ENCODE measurements around the gene SCN1A.
"Not testable (repeated sequence)": the region's sequence is repeated elsewhere in the genome, so short reads cannot be mapped to it uniquely, and the experiment has no call there.

The SCN1A gene

GRCh38 chr2:166081131-166081632 is 46.6 kb downstream of the SCN1A start:
- no peak for DNase-seq (ENCODE audit: low spot score)

DNA sequence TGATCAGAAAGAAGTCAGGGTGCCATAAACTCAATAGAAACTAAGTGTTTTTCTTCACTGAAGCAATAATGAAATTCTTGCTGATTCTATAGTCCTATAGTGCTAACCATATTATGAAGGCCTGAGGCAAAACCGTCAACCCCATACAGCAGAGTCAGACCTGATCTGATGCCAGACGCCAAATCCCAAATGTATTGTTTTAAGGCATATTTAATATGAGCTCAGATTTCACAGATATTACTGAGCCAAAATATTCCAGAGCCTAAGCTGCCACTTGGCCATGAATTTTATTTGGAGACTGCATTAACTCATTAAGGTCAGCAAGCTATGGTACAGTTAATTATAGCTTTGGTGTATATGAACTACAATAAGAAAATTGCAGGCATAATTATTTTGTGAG is 53.4 kb downstream of the SCN1A start:
- no peak for DNase-seq (ENCODE audit: low spot score)

DNA sequence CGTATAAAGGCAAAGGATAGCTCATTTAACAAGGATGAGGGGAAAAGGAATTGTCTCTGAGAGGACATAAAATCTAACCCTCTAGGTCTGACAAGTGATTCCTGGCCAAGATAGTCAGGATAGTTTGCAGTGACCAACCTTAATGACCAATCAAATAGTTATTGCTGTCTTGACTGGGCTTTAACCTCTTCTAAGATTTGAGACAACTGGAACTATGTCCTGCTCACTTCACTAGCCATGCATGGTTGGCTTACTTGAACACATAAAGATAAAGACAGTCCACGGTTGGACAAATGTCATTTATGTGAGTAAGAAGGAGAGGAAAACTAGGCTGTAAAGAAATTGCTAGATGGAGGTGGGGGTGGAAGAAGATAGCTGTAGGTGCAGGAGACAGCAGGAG is 53.8 kb downstream of the SCN1A start:
- no peak for DNase-seq (ENCODE audit: low spot score)

DNA sequence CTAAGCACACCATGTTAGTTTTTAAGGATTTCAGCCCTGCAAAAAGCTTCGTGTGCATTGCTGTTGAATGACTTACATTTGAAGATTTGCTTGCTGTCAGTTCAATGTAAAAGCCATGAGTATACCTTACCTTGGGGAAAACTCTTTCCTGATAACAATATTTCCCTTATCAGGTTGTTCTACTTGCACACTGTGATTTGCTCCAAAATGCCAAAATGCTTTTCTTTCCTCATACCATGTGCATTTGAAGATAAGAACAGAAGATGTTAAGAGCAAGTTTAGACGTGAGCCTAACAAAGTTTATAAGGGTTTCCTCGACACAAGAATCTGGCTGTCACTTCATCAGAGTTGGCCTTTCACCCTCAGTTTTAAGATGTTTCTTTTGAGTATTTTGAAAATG is 57.6 kb downstream of the SCN1A start:
- no peak for DNase-seq (ENCODE audit: low spot score)

DNA sequence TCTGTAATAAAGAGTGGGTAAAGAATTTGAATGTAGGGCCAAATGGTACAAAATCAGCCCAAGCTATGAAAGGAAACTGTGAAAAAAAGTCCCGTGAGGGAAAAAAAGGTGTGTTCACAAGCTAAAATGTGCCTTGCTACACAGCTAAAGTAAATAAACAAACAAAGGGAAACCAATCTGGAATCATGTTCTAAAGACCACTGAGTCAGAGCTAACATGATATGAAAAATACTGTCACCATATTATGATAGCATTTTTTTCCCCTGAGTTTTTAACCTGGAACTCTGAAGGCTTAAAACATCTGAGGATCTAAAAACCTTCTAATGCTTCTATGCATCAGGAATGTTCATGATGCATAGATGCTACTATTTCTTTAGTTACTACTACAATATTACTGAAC is 58.8 kb downstream of the SCN1A start:
- DNase-seq (ENCODE audit: low spot score) = no peak

DNA sequence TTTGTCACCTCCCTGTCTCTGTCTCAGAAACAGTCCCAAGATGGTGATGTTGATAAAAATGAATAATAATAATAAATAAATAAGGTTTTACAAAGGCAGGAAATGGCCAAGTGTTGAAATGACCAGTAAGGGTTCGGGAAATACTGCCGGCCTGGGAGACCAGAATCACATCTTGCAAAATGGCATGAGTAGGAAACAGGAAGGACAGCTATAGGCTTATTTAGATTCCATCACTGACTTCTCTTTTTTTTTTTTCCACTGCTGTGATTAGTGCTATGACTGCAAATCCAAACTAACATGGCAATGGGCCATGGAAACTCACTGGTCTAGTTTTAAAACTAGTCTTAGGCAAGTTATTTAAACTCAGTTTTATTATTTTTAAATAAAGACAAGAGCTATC is 60.6 kb downstream of the SCN1A start:
- DNase-seq (ENCODE audit: low spot score) = no peak

DNA sequence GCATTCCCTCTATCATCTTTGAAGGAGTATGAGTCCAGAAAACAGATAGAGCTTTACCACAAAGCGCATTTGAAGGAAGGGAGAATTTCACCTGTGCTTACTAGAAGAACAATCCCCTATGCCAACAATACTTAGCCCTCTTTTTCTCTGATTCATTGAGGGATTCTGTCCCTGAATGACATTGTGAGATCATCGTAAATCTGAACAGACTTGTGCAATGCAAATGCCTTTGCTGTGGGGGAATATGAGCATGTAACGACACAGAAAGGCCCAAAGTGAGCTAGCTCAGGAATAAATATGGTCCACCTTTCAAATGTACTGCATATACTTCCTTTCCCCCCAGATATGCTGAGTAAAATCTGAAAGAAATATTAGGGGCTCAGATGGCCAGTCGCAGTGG is 67.6 kb downstream of the SCN1A start:
- no peak for DNase-seq (ENCODE audit: low spot score)

DNA sequence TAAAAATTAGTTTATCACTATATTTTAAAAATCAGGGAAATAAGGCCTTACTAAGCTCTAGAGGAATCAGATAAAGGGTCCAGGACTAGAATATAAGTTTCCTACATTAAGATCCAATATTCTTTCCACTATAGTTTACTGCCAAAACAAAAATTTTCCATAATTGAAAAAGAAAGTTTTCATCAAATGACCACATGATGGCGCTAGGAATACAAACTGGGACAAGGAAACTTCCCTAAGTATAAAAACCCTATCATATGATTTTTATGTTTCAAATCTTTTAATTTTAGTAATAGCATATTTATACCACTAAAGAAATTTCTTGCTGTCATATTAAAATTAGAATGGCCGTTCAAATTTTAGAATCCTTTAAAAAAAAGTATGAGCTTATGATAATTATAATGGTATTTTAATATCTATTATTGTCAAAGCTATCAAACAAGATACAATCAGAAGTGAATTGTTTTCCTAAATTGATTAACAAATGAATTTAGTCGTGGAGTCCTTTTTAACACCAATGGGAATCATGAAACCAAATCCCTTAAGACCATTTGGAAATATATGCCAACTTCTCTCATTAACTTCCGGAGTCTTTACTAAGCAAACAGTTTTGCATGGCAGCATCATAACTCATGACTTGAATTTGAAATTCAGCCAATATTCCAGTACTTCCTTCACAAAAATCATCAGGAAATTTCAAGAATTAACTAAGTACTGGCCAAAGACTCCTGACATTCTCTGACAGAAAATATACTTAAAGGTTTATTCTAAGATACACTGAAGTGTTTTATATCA is 70.3 kb downstream of the SCN1A start:
- DNase-seq (ENCODE audit: low spot score) = no peak

- no peak for DNase-seq (ENCODE audit: low spot score)
Observed at GRCh38 chr2:166044853-166045483, 82.9 kb downstream of the SCN1A start.

- DNase-seq (ENCODE audit: low spot score) = no peak
Observed at GRCh38 chr2:166042768-166043390, 84.9 kb downstream of the SCN1A start.

DNA sequence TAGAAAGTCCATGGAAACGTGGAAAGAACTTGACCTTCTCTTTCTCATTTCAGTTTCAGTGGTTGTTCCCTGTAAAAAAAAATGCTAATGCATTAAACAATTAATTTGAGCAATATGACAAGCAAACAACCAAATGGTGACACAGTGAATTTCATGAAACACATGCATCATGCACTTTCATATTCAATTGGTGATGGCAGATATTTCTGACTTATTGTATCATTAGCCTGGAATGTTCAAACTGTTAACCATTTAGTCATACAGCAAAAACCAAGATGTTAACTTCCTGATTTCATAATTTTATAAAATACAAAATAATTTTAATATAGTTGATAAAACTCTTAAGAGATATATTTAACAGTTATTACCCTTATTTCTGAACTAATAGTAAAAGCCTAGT is 85.5 kb downstream of the SCN1A start:
- DNase-seq (ENCODE audit: low spot score) = no peak

DNA sequence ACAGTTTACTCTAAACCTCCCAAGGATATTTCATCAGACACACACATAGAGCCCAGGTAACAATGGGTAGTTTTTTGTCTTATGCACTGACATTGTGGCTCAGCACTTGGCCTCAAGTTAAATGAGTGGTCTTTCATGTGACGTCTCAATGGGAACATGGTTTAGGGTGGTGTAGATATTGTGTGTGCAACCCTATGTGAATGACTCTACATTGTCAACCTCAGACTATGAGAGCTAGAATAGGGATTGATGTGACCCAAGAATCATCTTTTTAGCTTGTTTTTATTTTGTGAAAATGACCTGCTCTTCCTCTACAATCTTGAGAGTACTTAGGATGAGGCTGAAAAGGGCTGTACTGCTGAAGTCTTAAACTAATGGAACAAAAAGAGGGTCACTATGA is 86.2 kb downstream of the SCN1A start:
- DNase-seq (ENCODE audit: low spot score) = no peak

DNA sequence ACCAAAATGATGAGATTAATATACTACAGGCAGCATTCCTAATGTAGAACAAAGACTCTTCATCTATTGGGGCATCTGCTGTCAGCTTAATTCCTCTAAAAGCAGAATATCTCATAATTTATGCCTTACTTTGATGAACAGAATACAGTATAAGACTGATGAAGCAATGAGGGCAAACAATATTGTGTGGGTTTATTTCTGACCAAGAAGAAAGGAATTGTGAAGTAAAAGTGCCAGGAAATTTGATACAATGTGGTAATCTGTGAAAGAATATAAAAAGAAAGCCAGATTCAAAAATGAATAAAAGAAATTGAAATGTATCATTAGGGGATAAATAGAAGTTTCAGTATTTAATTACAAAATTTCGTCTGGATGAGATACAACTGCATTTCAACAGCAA is 95.5 kb downstream of the SCN1A start:
- no peak for DNase-seq (ENCODE audit: low spot score)

DNA sequence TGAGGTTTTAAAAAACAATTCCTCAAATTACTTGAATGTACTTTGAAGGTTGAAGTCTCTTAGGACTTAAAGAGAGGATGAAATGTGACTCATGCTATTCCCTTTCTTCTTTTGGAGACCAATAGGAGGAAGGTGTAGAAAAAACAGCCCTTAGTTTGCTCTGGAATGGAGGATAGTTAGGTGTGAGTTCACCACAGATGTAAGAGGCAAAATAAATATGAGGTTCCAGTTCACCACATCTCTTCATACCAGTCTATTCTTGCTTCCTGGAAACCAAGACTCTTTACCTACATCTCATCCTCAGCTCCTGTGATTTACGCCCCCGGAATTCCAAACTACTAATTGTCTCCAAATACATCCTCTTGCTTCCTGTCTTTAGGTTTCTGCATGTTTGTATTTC is 96.8 kb downstream of the SCN1A start:
- DNase-seq (ENCODE audit: low spot score) = no peak

- no peak for DNase-seq (ENCODE audit: low spot score)
Observed at GRCh38 chr2:166025313-166025712, 102.5 kb downstream of the SCN1A start.

DNA sequence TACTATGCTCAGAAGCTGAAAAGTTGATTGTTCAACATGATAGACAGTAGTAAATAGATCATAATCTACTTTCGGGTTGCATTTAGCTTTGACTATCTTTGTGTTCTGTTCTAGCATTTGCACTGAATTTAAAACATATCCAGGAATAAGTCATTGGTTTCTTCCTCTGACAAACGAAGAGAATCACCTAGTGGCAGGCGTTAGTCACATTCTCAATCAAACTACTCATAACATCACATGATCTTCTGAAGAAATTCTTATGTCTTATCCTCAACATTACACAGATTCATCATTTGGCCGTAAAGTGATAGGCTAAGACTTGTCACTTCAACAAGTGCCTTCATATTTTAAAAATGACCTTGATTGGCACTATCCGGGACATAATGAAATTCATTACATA is 110.6 kb downstream of the SCN1A start:
- no peak for DNase-seq (ENCODE audit: low spot score)

DNA sequence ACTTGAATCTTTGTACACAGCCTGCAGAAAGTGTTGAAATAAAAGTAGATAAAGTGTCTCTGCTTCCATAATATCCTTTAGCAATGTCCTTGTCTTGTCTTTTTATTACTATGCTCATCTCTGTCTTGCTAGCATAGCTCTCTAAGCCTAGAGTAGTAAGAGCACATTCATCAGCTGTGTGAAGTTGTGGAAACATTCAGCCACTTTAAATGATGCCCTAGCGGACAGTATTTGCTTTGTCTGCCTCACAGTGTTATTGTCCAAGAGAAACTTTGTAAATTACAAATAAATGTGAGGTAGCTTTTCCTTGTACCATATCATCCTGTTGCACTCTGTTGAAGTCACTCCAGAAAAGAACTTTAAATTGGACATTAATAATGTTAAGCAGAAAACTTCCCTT is 113.9 kb downstream of the SCN1A start:
- no peak for DNase-seq (ENCODE audit: low spot score)

- DNase-seq (ENCODE audit: low spot score) = no peak
Observed at GRCh38 chr2:166011660-166012059, 116.2 kb downstream of the SCN1A start.

GRCh38 chr2:166000401-166000800 is 127.4 kb downstream of the SCN1A start:
- DNase-seq (ENCODE audit: low spot score) = no peak

- DNase-seq (ENCODE audit: low spot score) = no peak
Observed at GRCh38 chr2:165990846-165991245, 137.0 kb downstream of the SCN1A start.

GRCh38 chr2:165989851-165990250 is 138.0 kb downstream of the SCN1A start:
- DNase-seq (ENCODE audit: low spot score) = no peak

DNA sequence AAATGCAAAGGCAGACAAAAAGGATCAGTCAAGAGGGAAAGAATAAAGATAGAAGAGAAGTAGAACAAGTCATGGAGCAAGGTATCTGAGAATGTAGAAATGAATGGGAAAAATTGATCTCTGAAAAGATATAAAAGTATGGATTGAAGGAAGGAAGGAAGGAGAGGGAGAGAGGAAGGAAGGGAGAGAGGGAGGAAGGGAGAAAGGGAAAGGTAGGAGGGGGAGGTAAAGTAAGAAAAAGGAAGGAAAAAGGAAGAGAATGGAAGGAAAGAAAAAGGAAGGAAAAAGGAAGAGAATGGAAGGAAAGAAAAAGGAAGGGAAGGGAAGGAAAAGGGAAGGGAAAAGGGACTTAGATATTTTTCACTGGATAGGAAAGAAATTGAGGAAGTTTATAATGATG is 142.7 kb downstream of the SCN1A start:
- DNase-seq (ENCODE audit: low spot score) = no peak

GRCh38 chr2:165972161-165972560 is 155.7 kb downstream of the SCN1A start:
- not testable (repeated sequence) for DNase-seq (ENCODE audit: low spot score)

Measured in hematopoietic multipotent progenitor cell treated with erythropoietin and hydrocortisone succinate and interleukin-3 and kit ligand, for 17 days (in vitro differentiated cells).